ENCODE data around the gene UQCRHL.

UQCRHL gene

DNA sequence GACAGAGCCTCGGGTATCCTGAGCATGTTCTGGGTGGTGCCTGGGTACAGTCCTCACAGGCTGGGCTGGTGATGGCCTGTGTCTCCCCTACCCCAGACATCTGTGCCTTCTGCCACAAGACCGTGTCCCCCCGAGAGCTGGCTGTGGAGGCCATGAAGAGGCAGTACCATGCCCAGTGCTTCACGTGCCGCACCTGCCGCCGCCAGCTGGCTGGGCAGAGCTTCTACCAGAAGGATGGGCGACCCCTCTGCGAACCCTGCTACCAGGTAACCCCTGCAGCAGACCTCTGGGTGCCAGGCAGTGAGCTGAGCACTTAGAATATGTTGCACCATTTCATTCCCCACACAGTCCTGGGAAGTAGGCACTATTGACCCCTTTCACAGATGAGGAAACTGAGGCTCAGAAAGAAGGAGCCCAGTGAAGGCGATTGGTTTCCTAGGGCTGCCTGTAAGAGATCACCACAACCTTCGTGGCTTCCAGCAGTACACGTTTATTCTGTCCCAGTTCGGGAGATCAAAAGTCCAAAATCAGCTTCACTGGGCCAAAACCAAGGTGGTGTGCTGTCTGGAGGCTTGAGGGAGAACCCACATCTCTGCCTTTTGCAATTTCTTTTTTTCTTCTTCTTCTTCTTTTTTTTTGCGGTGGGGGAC lies 37.0 kb downstream of the UQCRHL start:
- Histone ChIP-seq H3K36me3 (no peaks in the 10 kb centered on the region), H3K9me3 (replicated peaks in 1 of 11) (no peaks in the 10 kb centered on the region), H3K9ac (no peak overlapping the region), H3K27ac (no peak overlapping the region), H3K4me1 (0 out of 20 replicates have a peak, but pooled peaks cover 0 to 4% (median 0%) of the 10 kb centered on the region in 10 experiments), H3K27me3 (no peaks in the 10 kb centered on the region), H3K4me2 (no peak overlapping the region), H3K4me3 (no peak overlapping the region), H4K20me1 (no peaks in the 10 kb centered on the region)
- TF ChIP-seq Cebpa-rat (IDR thresholded peaks at IDR 0.05) = no peak

DNA sequence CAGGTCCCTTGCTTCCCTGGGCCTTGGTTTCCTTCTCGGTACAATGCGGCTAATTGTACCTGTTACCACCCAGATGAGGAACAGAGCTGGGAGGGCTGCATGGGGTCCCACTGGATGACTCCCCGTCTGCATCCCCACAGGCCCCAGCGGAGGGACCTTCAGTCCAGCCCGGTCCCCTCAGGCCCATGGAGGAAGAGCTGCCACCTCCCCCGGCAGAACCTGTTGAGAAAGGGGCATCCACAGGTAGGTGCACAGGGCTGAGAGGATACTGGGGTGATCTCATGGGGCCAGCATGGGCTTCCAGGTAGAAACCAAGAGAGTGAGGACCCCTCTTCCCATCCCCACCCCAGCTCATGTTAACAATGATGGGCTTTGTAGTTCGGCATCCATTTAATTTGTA lies 39.1 kb downstream of the UQCRHL start:
- Histone ChIP-seq H3K4me2 (no peak overlapping the region), H3K27me3 (no peaks in the 10 kb centered on the region), H3K9ac (no peak overlapping the region), H3K4me1 (peaks cover 0 to 10% (median 4%) of the 10 kb centered on the region in 10 experiments; a peak in 6 of 20 replicates), H3K36me3 (no peaks in the 10 kb centered on the region), H3K9me3 (replicated peaks in 1 of 11) (no peaks in the 10 kb centered on the region), H3K4me3 (no peak overlapping the region), H4K20me1 (no peaks in the 10 kb centered on the region), H3K27ac (no peak overlapping the region)
- no peak for TF ChIP-seq Cebpa-rat (IDR thresholded peaks at IDR 0.05)

DNA sequence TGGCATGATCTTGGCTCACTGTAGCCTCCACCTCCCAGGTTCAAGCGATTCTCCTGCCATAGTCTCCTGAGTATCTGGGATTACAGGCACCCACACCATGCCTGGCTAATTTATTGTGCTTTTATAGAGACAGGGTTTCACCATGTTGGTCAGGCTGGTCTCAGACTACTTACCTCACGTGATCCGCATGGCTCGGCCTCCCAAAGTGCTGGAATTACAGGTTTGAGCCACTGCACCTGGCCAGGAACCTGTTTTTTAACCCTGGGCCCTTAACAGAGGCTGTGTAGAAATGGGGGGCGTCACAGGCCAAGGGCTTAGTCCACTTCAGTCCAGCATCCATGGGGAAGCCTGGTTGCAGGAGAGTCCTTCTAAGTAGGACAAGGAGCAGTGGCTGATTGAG lies 39.5 kb downstream of the UQCRHL start:
- Histone ChIP-seq H3K4me2 (no peak overlapping the region), H3K9me3 (replicated peaks in 1 of 11) (no peaks in the 10 kb centered on the region), H3K36me3 (no peaks in the 10 kb centered on the region), H3K27ac (no peak overlapping the region), H3K4me3 (no peak overlapping the region), H3K4me1 (peaks cover 0 to 10% (median 4%) of the 10 kb centered on the region in 10 experiments; a peak in 6 of 20 replicates), H3K9ac (no peak overlapping the region), H3K27me3 (peaks cover 0 to 2% (median 0%) of the 10 kb centered on the region in 11 experiments; a peak in 4 of 22 replicates), H4K20me1 (no peaks in the 10 kb centered on the region)
- no peak for TF ChIP-seq Cebpa-rat (IDR thresholded peaks at IDR 0.05)

DNA sequence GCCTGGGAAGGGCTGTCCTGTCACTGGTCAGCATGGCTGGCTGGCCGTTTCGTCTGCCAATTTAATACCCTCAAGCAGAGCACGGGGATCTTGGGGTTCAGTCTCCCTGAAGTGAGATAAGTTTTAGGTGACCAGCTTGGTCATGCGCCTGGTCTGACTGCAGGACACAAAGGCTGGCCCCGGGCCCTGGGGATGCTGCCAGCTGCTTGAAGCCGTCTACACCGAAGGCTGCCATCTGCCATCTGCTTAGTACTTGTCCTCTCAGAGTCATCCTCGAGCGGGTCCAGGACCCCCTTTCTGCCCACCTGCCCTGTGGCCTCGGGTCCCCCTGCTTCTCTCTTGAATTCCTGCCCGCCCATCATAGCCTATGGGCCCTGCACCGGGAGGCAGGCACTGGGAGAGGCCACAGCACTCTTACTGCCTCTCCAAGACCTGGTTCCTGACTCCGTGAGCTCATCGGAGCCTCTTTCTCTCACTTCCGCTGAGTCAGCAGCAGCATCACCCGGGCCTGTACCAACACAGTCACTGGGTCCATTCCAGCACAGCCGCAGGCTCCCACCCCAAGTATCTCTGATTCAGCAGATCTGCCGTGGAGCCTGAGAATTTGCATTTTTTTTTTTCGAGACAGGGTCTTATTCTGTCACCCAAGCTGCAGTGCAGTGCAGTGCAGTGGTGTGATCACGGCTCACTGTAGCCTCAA lies 41.8 kb downstream of the UQCRHL start:
- Histone ChIP-seq H3K36me3 (no peaks in the 10 kb centered on the region), H3K4me1 (peaks cover 7 to 18% (median 12%) of the 10 kb centered on the region in 10 experiments), H3K27ac (no peak overlapping the region), H3K9me3 (replicated peaks in 1 of 11) (no peaks in the 10 kb centered on the region), H3K9ac (peak overlapping the region in 1 of 11 experiments; percentile 26; a peak in 1 of 22 replicates), H3K27me3 (peaks cover 15 to 25% (median 23%) of the 10 kb centered on the region in 11 experiments), H4K20me1 (peaks cover 0 to 7% (median 2%) of the 10 kb centered on the region in 11 experiments; a peak in 10 of 22 replicates), H3K4me3 (no peak overlapping the region), H3K4me2 (no peak overlapping the region)
- no peak for TF ChIP-seq Cebpa-rat (IDR thresholded peaks at IDR 0.05)

DNA sequence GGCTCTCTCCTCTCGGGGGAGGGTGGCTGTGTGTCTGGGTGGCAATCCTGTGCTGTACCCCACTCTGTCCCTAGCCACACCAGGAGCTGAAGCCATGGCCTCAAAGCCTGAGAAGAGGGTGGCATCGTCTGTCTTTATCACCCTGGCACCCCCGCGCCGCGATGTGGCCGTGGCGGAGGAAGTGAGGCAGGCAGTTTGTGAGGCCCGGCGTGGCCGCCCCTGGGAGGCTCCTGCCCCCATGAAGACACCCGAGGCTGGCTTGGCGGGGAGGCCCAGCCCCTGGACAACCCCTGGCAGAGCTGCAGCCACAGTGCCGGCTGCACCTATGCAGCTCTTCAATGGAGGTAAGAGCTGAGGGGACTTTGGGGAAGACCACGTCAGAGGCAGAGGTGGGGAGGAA lies 42.6 kb downstream of the UQCRHL start:
- H3K27me3 ChIP-seq = peaks cover 23 to 32% (median 30%) of the 10 kb centered on the region in 11 experiments
- H3K27ac ChIP-seq = no peak overlapping the region
- H3K36me3 ChIP-seq = no peaks in the 10 kb centered on the region
- peak overlapping the region in 1 of 11 experiments; percentile 7; a peak in 1 of 22 replicates for H3K4me2 ChIP-seq
- H3K4me1 ChIP-seq = peaks cover 12 to 25% (median 17%) of the 10 kb centered on the region in 10 experiments
- no peak overlapping the region; a peak in 1 of 22 replicates for H3K9ac ChIP-seq
- peaks cover 0 to 10% (median 3%) of the 10 kb centered on the region in 11 experiments; a peak in 10 of 22 replicates for H4K20me1 ChIP-seq
- no peaks in the 10 kb centered on the region for H3K9me3 ChIP-seq (replicated peaks in 1 of 11)
- no peak overlapping the region for H3K4me3 ChIP-seq
- TF ChIP-seq Cebpa-rat (IDR thresholded peaks at IDR 0.05) = no peak

DNA sequence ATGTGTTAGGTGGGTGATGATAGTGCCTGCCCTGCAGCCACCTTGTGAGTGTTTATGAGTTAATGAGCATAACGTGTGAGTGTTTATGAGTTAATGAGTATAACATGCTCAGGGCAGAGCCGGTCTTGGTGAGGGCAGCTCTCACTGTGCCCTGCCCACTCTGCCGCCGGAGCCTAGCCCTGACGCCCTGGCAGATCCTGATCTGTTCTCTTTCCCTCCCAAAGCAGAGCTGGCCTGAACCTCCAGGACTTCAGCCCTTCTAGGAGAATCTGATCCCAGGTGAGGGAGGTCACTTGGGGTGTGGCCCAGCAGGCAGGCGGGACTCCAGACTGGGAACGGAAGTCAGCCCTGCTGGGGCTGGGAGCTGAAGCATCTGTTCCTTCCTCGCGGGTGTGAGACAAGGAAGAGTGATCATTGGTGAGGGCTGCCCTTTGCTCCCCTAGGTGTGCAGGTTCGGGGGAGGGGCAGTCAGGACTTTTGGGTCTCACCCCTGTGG lies 43.1 kb downstream of the UQCRHL start:
- no peaks in the 10 kb centered on the region for H3K9me3 ChIP-seq (replicated peaks in 1 of 11)
- H3K36me3 ChIP-seq = no peaks in the 10 kb centered on the region
- H3K4me3 ChIP-seq = no peak overlapping the region
- H4K20me1 ChIP-seq = peaks cover 0 to 12% (median 3%) of the 10 kb centered on the region in 11 experiments; a peak in 12 of 22 replicates
- TF ChIP-seq Cebpa-rat (IDR thresholded peaks at IDR 0.05) = no peak
- H3K9ac ChIP-seq = no peak overlapping the region
- no peak overlapping the region for H3K27ac ChIP-seq
- peak overlapping the region in 1 of 11 experiments; percentile 7; a peak in 1 of 22 replicates for H3K4me2 ChIP-seq
- peaks cover 29 to 38% (median 36%) of the 10 kb centered on the region in 11 experiments for H3K27me3 ChIP-seq
- peaks cover 12 to 25% (median 18%) of the 10 kb centered on the region in 10 experiments for H3K4me1 ChIP-seq

DNA sequence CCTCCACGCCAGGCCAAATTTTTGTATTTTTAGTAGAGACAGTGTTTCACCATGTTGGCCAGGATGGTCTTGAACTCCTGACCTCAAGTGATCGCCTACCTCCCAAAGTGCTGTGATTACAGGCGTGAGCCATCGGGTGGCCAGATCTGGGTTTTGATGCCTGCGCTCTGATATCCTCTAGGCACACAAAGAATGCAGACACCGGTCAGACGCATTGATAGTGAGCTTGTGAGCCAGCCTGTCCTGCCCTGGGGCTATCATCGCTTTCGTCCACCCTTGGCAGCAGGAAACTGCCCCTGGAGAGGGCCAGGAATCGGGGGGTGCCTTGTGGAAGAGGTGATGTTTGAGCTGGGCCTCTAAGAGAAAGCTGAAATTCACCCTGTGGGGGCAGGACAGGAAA lies 44.9 kb downstream of the UQCRHL start:
- no peak overlapping the region for H3K27ac ChIP-seq
- no peak overlapping the region for H3K4me2 ChIP-seq
- no peak overlapping the region for H3K4me3 ChIP-seq
- peaks cover 43 to 56% (median 53%) of the 10 kb centered on the region in 11 experiments for H3K27me3 ChIP-seq
- H3K9ac ChIP-seq = no peak overlapping the region
- no peaks in the 10 kb centered on the region for H3K36me3 ChIP-seq
- H3K4me1 ChIP-seq = peaks cover 12 to 31% (median 20%) of the 10 kb centered on the region in 10 experiments
- TF ChIP-seq Cebpa-rat (IDR thresholded peaks at IDR 0.05) = no peak
- no peaks in the 10 kb centered on the region for H3K9me3 ChIP-seq (replicated peaks in 1 of 11)
- H4K20me1 ChIP-seq = peaks cover 0 to 24% (median 13%) of the 10 kb centered on the region in 11 experiments; a peak in 15 of 22 replicates

DNA sequence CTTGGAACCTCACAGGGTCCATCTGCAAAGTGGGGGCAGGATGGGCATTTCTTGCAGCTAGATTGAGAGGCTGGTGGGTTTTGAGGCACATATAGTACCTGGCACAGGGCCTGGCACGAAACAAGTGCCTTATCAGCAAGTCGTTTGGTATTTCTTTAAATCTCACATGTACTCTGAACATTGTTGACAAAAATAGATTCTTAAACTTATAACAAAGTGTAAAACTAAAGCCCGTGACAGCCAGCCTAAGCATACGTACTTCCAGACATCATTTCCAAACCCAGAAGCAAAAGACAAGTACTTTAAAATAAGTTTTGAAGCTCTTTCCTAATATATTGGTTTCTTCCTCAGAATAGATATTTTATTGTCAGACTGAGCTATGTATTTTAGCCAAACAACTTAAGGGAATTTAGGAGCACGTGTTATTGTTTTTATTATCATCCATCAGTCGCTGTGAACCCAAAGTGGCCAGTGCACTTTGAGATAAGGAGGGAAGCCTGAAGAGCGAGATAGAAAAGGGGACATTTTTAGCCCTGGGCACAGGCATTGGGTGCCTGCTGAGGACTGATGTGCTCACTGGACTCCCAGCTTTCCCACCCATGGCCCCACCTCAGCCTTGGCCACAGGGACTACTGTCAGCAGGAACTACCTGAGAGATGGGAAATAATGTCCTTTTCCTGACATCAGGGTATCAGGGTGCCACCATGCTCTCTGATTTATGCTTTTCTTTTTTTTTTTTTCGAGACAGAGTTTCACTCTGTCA lies 45.9 kb downstream of the UQCRHL start:
- Histone ChIP-seq H3K4me2 (peak overlapping the region; percentile 48 to 83 (median 75); a peak in 21 of 22 replicates), H3K4me1 (peaks cover 14 to 36% (median 24%) of the 10 kb centered on the region in 10 experiments), H3K9me3 (replicated peaks in 1 of 11) (no peaks in the 10 kb centered on the region), H3K36me3 (no peaks in the 10 kb centered on the region), H3K27ac (no peak overlapping the region), H3K27me3 (peaks cover 53 to 66% (median 63%) of the 10 kb centered on the region in 11 experiments), H3K4me3 (no peak overlapping the region), H3K9ac (no peak overlapping the region), H4K20me1 (peaks cover 0 to 33% (median 23%) of the 10 kb centered on the region in 11 experiments; a peak in 15 of 22 replicates)
- TF ChIP-seq Cebpa-rat (IDR thresholded peaks at IDR 0.05) = no peak
